Endodermal cell (in vitro differentiated cells): ENCODE data around the gene RPN2. TPM values are rescaled to one million over a fixed set of nuclear protein-coding genes. Genes with fewer than 3 reads are reported as not detected.

ENCODE experiments used
- DNase-seq: peaks from one replicate; pipeline ENCODE4 v3.0.0-alpha.2; 2017
- H3K27ac ChIP-seq: 2 replicates; pipeline ENCODE4 v1.5.1; 2013; ENCODE audit warnings: mild to moderate bottlenecking, low read depth, low read length, moderate library complexity
- H3K27me3 ChIP-seq: 2 replicates; pipeline ENCODE4 v1.6.1; 2013; ENCODE audit warnings: mild to moderate bottlenecking, low read length, moderate library complexity; ENCODE audit not compliant: insufficient read depth, control insufficient read depth, poor library complexity, severe bottlenecking
- H3K36me3 ChIP-seq: 2 replicates; pipeline ENCODE4 v1.7.0; 2013; ENCODE audit warnings: mild to moderate bottlenecking, low read length, moderate library complexity; ENCODE audit not compliant: control insufficient read depth, insufficient read depth
- H3K4me1 ChIP-seq: one replicate; pipeline ENCODE4 v1.7.0; 2013; ENCODE audit warnings: low read length; ENCODE audit not compliant: control insufficient read depth, insufficient read depth
- H3K4me3 ChIP-seq: 2 replicates; pipeline ENCODE4 v1.5.1; 2013; ENCODE audit warnings: mild to moderate bottlenecking, low read length, moderate library complexity
- H3K9ac ChIP-seq: 2 replicates; pipeline ENCODE4 v1.6.1; 2013; ENCODE audit warnings: mild to moderate bottlenecking, low read length, moderate library complexity; ENCODE audit not compliant: poor library complexity, severe bottlenecking; ENCODE audit errors: extremely low read depth
- H3K9me3 ChIP-seq: 2 replicates; pipeline ENCODE4 v1.6.1; 2013; ENCODE audit warnings: mild to moderate bottlenecking, low read length, moderate library complexity; ENCODE audit not compliant: control insufficient read depth
- H3K27ac Mint-ChIP-seq: 2 replicates; pipeline ENCODE4 v1.8.0; 2020; ENCODE audit warnings: mixed read lengths
- H3K27me3 Mint-ChIP-seq: 2 replicates; pipeline ENCODE4 v1.8.0; 2021; ENCODE audit warnings: mild to moderate bottlenecking, mixed read lengths; ENCODE audit not compliant: insufficient read depth
- H3K36me3 Mint-ChIP-seq: 2 replicates; pipeline ENCODE4 v1.8.0; 2020; ENCODE audit warnings: low read depth, mixed read lengths
- H3K4me1 Mint-ChIP-seq: 2 replicates; pipeline ENCODE4 v1.8.0; 2020; ENCODE audit warnings: mixed read lengths
- H3K4me3 Mint-ChIP-seq: 2 replicates; pipeline ENCODE4 v1.8.0; 2020; ENCODE audit warnings: mild to moderate bottlenecking, moderate library complexity, mixed read lengths
- H3K9me3 Mint-ChIP-seq: 2 replicates; pipeline ENCODE4 v1.8.0; 2020; ENCODE audit warnings: mild to moderate bottlenecking, mixed read lengths
- CTCF ChIP-seq: fragments of 200-600 bp; sonication (generic); conservative IDR thresholded peaks from 2 replicates; pipeline ENCODE4 v1.5.0; 2021; ENCODE audit warnings: antibody characterized with exemption, mild to moderate bottlenecking
- WGBS, 2 experiments: methylation state at CpG; one replicate each; pipeline versions ENCODE4 v1.1.5 to v1.1.7; 2013; ENCODE audit warnings: missing lambda C conversion rate in 2 of 2, mixed read lengths in 1 of 2; ENCODE audit not compliant: insufficient coverage in 1 of 2, insufficient read length in 1 of 2; 5-methylcytosine and 5-hydroxymethylcytosine counted together
- total RNA-seq, 2 donors: library from RNA; stranded (reverse); fragmentation: NEBNext Ultra II Directional in 1 of 2; extraction: Animal tissue kit (Norgen Biotek cat#: 25700) in 1 of 2; gene quantifications; 2 replicates in 1 of 2; 3 replicates in 1 of 2; pipeline ENCODE4 v1.2.1, GENCODE V29; 2021

Gene RPN2
- total RNA-seq, 2 donors from 2014 or later, result 230 to 242 TPM

- DNase-seq, result no peak
- H3K27me3 ChIP-seq, result no peaks in the 10 kb centered on the region
- WGBS, 2 experiments, result 94 to 100% methylated on average over 7 of the region's 7 CpGs
- H3K4me3 Mint-ChIP-seq, result no peak overlapping the region
- H3K27me3 Mint-ChIP-seq, result no peaks in the 10 kb centered on the region
- no peak overlapping the region for H3K9ac ChIP-seq
- peaks cover 27% of the 10 kb centered on the region for H3K9me3 Mint-ChIP-seq
- peaks cover 6% of the 10 kb centered on the region for H3K36me3 Mint-ChIP-seq
- no peaks in the 10 kb centered on the region for H3K36me3 ChIP-seq
- H3K9me3 ChIP-seq, result no peaks in the 10 kb centered on the region
- no peak overlapping the region for H3K4me3 ChIP-seq
- no peak for TF ChIP-seq CTCF
- peaks cover 3% of the 10 kb centered on the region for H3K4me1 Mint-ChIP-seq
- no peak overlapping the region for H3K27ac ChIP-seq
- H3K27ac Mint-ChIP-seq, result no peak overlapping the region
- H3K4me1 ChIP-seq, result no peaks in the 10 kb centered on the region
Measured at GRCh38 chr20:37152284-37152683, 26.8 kb upstream of the RPN2 start.

GRCh38 chr20:37154684-37155298 is 24.3 kb upstream of the RPN2 start:
- H3K9ac ChIP-seq, result no peak overlapping the region
- peaks cover 18% of the 10 kb centered on the region for H3K9me3 Mint-ChIP-seq
- no peak for DNase-seq
- H3K27me3 Mint-ChIP-seq, result no peaks in the 10 kb centered on the region
- peaks cover 3% of the 10 kb centered on the region for H3K4me1 Mint-ChIP-seq
- TF ChIP-seq CTCF, result no peak
- H3K27ac Mint-ChIP-seq, result no peak overlapping the region
- H3K36me3 Mint-ChIP-seq, result peaks cover 6% of the 10 kb centered on the region
- no peak overlapping the region for H3K27ac ChIP-seq
- no peaks in the 10 kb centered on the region for H3K36me3 ChIP-seq
- WGBS, 2 experiments, result 95 to 96% methylated on average over 3 to 6 of the region's 6 CpGs
- H3K4me3 Mint-ChIP-seq, result no peak overlapping the region
- no peaks in the 10 kb centered on the region for H3K27me3 ChIP-seq
- no peak overlapping the region for H3K4me3 ChIP-seq
- H3K4me1 ChIP-seq, result no peaks in the 10 kb centered on the region
- no peaks in the 10 kb centered on the region for H3K9me3 ChIP-seq

- 94 to 96% methylated on average over 9 of the region's 9 CpGs for WGBS, 2 experiments
- H3K36me3 ChIP-seq, result no peaks in the 10 kb centered on the region
- H3K4me1 ChIP-seq, result no peaks in the 10 kb centered on the region
- TF ChIP-seq CTCF, result no peak
- no peak overlapping the region for H3K4me3 Mint-ChIP-seq
- H3K9me3 ChIP-seq, result no peaks in the 10 kb centered on the region
- H3K9me3 Mint-ChIP-seq, result peaks cover 9% of the 10 kb centered on the region
- no peak overlapping the region for H3K27ac ChIP-seq
- no peak overlapping the region for H3K4me3 ChIP-seq
- no peaks in the 10 kb centered on the region for H3K27me3 ChIP-seq
- H3K36me3 Mint-ChIP-seq, result peaks cover 2% of the 10 kb centered on the region
- no peak for DNase-seq
- no peak overlapping the region for H3K27ac Mint-ChIP-seq
- peaks cover 3% of the 10 kb centered on the region for H3K4me1 Mint-ChIP-seq
- no peaks in the 10 kb centered on the region for H3K27me3 Mint-ChIP-seq
- H3K9ac ChIP-seq, result no peak overlapping the region
Measured at GRCh38 chr20:37155987-37156386, 23.1 kb upstream of the RPN2 start.
